HG03469 (cell line): ENCODE measurements around the gene METTL6.
"Not testable (repeated sequence)": the region's sequence is repeated elsewhere in the genome, so short reads cannot be mapped to it uniquely, and the experiment has no call there.

ENCODE experiments used
- ATAC-seq: cut with Tn5 transposase; IDR thresholded peaks from one replicate; pipeline ENCODE4 v1.9.1; 2021; ENCODE audit warnings: mild to moderate bottlenecking, moderate library complexity, moderate number of reproducible peaks; ENCODE audit not compliant: unreplicated experiment

Gene METTL6

GRCh38 chr3:15375461-15376000, 51.8 kb downstream of the METTL6 start:
- ATAC-seq, result no peak

- ATAC-seq, result no peak
Measured at GRCh38 chr3:15372918-15373317, 54.4 kb downstream of the METTL6 start.

- no peak for ATAC-seq
Measured at GRCh38 chr3:15368561-15369135, 58.7 kb downstream of the METTL6 start.

GRCh38 chr3:15367059-15367458, 60.3 kb downstream of the METTL6 start:
- ATAC-seq, result no peak

GRCh38 chr3:15364078-15364477, 63.3 kb downstream of the METTL6 start:
- not testable (repeated sequence) for ATAC-seq

- ATAC-seq, result peak; percentile 71
Measured at GRCh38 chr3:15361494-15362214, 65.7 kb downstream of the METTL6 start.

GRCh38 chr3:15360788-15361493, 66.4 kb downstream of the METTL6 start:
- no peak for ATAC-seq
